ENCODE data around the gene AXIN2.

Gene AXIN2

GRCh38 chr17:65556014-65556909 lies 5.2 kb downstream of the AXIN2 start:
- peak; percentile 56 for TF ChIP-seq CTCF (IDR thresholded peaks at IDR 0.05; ENCODE audit: control extremely low read depth, extremely low read depth, low read depth, missing control alignments)

GRCh38 chr17:65554553-65555223 lies 6.8 kb downstream of the AXIN2 start:
- ChIA-PET CTCF (interaction anchor here (1.4 kb wide), 1 partner anchor 321 kb away, joined by 4 read pairs; no protein-coding TSS in a partner anchor), POLR2A (no interaction called here)
- TF ChIP-seq CTCF (IDR thresholded peaks at IDR 0.05; ENCODE audit: control extremely low read depth, extremely low read depth, low read depth, missing control alignments): no peak
- DNase-seq (ENCODE audit: extremely low spot score): no peak

More at GRCh38 chr17:65556014-65556909, 5.2 kb downstream of the AXIN2 start:
- ChIA-PET CTCF (interaction anchor here (0.8 to 3.0 kb wide), 12 partner anchors 10 to 354 kb away, joined by 3 to 11 read pairs (median 4); no protein-coding TSS in a partner anchor), POLR2A (no interaction called here)
- DNase-seq (ENCODE audit: extremely low spot score): peak; percentile 72

GRCh38 chr17:65553646-65554552 lies 7.5 kb downstream of the AXIN2 start:
- CTCF ChIA-PET: interaction anchor here (1.2 kb wide), 1 partner anchor 260 kb away, joined by 4 read pairs; no protein-coding TSS in a partner anchor
- TF ChIP-seq CTCF (IDR thresholded peaks at IDR 0.05; ENCODE audit: control extremely low read depth, extremely low read depth, low read depth, missing control alignments): no peak
- DNase-seq (ENCODE audit: extremely low spot score): no peak
- POLR2A ChIA-PET: no interaction called here

- POLR2A ChIA-PET: no interaction called here
- no peak for DNase-seq (ENCODE audit: extremely low spot score)
- no peak for TF ChIP-seq CTCF (IDR thresholded peaks at IDR 0.05; ENCODE audit: control extremely low read depth, extremely low read depth, low read depth, missing control alignments)
- CTCF ChIA-PET: interaction anchor here (1.2 kb wide), 1 partner anchor 259 kb away, joined by 4 read pairs; no protein-coding TSS in a partner anchor
Measured at GRCh38 chr17:65553009-65553645, 8.3 kb downstream of the AXIN2 start.

GRCh38 chr17:65552214-65552613 lies 9.2 kb downstream of the AXIN2 start:
- ChIA-PET CTCF (no interaction called here), POLR2A (no interaction called here)
- no peak for DNase-seq (ENCODE audit: extremely low spot score)
- TF ChIP-seq CTCF (IDR thresholded peaks at IDR 0.05; ENCODE audit: control extremely low read depth, extremely low read depth, low read depth, missing control alignments): no peak
